Activated CD4-positive, alpha-beta T cell treated with anti-CD3 and anti-CD28 coated beads, Interleukin-2, amount 50 U/mL, for 1 hour (primary cell): ENCODE data around the gene STYK1.
"Not testable (repeated sequence)": the region's sequence is repeated elsewhere in the genome, so short reads cannot be mapped to it uniquely, and the experiment has no call there.

Experiments used
- DNase-seq: peaks from one replicate; pipeline ENCODE4 v3.0.0-alpha.2; 2020

The STYK1 gene

DNA sequence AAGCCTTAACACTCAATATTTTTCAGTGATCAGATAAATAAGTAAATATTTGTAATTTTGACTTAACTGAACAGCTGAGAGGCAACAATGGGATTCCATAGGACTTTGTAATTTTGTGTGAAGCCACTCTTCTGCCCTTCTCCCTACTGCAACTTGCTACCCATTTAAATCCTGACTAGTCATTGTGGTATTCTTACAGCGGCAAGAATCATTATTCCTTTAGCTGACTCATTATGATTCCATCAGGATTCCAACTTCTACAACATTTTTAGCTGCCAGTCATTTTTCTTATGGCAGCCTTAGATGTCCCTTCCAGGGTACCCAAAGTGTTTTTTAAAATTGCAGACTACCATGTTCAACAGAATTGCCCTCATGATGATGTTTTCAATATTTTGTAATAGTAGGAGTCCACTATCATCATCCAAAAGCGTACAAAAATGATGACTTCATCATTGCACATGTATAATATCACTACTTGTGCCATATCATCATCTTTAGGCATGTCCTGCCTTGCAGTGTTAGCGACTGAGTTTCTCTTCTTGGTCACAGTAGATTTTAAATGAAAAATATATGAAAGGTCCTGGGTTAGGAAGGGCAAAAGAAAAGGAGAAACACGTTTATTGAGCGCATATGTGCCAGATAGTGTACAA is 55.4 kb downstream of the STYK1 start:
- DNase-seq, result no peak

DNA sequence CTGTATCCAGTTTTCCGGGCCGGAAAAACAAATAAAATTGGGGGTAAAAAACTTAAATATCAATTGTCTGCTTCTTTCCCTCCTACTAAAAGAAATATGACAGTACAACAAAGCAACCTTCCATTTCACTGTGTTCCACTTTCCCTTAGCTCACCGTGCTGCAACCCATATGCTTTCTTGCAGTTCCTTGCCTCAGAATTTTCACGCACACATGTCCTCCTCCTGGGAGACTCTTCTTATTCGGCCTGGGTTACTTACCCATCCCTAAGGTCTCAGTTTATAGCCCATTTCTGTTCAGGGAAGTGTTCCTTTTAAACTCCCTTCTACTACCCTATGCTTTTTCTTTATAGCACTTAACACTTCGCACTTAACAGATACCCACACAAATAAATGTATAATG is 56.0 kb downstream of the STYK1 start:
- no peak for DNase-seq

DNA sequence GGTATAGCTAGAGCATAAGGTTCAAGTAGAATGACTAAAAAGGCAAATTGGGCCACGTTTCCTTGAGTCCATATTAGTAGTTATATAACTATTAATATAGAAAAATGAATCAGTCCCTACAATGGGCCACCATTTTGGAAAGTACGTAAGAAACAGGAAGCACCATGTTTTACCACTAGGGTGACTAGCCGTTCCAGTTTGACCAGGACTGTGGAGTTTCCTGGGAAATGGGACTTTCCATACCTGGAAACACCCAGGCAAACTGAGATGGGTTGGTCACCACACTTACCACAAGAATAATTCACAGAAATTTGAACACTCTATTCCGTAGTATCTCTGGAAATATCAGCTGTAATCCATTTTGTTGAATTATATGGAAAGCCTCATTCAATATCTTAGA is 58.3 kb downstream of the STYK1 start:
- DNase-seq, result no peak

DNA sequence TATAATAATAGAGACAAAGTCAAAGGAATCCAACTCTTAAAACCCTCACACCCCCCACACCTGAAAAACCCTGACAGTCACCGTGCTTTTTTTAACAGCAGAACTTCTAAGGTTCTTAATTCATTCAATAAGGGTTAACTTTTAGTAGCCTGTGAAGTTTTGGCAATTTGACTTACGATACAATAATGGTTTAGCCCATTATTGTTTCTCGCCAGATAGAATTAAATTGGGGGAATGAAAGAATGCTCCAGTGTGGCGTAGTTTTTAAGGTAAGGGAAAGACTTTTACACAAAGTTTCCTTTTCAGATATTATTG is 59.8 kb downstream of the STYK1 start:
- no peak for DNase-seq

DNA sequence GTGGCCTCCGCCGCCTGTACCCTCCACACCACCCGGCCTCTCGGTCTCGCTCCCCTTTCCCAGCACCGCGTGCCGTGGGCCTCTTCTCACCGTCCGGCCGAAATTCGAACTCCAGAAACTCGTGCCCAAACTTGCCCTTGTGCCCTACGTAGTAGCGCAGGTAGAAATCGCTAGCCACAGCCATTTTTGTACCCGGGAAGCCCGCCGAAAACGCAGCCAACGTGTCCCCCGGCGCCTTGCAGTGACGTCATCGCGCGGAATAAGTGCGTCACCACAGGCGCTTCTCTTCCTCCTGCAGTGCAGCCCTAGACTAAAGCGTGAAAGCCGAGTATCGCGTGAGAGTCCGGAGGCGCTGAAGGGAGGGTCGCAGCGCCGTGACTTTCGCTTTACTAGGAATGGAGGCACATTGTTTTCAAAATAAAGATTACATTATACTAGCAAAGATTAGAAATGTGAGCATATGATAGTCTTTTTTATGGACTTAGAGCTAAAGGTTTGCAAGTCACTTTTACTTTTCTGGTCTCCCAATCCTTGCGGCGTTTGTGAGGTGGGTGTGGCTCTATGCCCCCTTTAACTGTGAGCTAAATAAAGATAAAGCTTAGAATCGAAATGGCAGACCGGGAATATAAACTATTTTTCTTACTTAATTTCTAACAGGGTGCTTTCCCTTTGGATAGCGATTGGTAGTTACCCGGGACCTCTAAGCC is 60.4 kb downstream of the STYK1 start, which contains the start of gene MAGOHB:
Gene MAGOHB, minus strand, starts transcription at position 261 of the 707 bp plus-strand sequence. Its CDS starts 77 bp downstream, at position 184.
- DNase-seq, result peak; percentile 99

DNA sequence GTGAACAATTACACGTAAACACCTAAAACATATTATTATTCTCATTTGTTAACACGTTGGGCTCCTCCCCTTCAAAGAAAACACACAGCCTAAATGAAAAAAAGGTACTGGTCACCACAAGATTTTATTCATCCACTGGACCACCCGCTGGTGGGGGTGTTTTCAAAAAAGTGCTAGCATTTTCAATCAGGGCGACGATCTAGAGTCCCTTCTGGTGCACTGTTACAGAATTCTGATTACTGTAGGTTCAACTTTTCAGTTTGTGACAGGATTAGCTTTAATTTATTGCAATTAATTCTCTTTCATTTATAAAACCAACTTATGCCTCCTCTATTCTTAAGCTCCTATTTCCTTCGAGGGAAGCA is 60.9 kb downstream of the STYK1 start:
- DNase-seq, result no peak

DNA sequence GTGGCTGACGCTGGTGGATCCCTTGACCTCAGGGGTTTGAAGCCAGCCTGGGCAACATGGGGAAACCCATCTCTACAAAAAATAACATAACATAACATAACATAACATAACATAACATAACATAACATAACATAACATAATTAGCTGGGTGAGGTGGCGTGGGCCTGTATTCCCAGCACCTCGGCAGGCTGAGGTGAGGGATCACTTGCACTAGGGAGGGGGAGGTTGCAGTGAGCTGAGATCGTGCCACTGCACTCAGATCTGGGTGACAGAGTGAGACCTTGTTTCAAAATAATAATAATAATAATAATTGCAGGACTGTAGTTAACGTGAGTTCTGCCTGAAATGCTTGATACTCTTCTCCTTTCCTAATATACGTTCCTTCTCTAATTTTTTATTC is 61.7 kb downstream of the STYK1 start:
- DNase-seq, result no peak

DNA sequence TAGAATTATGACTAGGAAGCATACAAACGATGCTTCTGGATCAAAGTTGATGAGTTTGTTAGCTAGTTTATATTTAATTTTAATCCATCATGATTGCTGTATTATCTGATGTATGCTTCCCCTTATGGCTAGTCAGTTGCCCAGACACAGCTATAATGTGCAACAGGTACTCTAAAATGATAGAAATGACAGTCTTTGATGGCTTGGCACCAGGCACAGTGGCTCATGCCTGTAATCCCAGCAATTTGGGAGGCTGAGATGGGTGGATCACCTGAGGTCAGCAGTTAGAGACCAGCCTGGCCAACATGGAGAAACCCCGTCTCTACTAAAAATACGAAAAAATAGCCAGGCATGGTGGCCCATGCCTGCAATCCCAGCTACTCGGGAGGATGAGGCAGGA is 62.6 kb downstream of the STYK1 start:
- DNase-seq, result not testable (repeated sequence)

DNA sequence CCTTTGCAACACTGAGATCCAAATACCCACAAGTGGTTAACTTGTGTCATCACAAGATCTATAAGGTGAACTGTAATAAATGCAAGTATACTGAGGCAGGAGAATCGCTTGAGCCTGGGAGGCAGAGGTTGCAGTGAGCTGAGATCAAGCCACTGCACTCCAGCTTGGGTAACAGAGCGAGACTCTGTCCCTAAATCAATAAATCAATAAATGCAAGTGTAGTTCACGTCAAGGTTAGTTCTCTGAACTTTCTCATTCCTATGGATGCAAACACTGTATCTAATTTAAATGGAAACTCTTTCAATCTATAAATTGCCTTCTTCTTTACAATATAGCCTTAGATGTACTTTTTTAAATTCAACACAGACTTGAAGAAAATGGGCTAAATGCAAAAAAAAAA is 63.7 kb downstream of the STYK1 start:
- DNase-seq, result no peak

DNA sequence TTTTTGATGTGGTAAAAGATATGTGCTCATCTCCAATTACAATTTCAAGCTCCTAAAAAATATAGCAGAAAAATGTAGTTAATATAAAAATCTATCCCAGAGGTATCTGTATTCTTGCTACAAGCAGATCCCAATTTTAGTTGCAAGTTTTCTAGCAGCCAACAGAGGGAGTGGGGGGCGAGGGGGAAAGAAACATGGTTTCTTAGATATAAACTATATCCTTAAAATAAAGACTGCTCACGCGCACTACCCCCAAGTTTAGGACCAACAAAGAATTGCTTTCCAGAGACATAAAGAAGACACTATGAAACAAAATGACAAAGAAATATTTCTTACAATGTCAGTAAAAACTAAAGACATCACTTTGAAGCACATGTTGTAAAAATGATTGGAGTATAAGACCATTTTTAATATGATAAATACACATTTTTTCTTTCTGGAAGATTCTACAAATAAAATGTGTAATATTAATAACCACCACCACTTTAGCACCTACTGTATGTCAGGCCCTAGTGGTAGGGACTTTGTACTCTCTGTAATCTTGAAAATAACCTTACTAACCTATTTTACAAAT is 65.9 kb downstream of the STYK1 start:
- peak; percentile 3 for DNase-seq

DNA sequence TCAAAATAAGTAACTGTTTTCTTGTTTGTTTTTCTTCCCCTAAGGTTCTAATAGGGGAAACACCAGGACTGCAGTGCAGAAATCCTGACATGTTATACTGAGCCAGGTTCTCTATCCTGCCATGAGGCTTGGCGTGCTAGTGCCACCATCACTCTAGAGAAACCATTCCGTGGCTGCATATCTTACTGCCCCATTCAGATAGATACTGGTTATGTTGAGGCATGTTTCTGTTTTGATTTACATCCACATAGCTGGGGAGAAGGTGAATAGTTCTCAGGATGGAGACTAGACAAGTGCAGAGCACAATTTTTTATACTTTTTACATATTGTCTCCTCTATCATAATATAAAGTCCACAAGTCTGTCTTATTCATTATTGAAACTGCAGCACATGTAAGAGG is 72.0 kb downstream of the STYK1 start:
- no peak for DNase-seq

DNA sequence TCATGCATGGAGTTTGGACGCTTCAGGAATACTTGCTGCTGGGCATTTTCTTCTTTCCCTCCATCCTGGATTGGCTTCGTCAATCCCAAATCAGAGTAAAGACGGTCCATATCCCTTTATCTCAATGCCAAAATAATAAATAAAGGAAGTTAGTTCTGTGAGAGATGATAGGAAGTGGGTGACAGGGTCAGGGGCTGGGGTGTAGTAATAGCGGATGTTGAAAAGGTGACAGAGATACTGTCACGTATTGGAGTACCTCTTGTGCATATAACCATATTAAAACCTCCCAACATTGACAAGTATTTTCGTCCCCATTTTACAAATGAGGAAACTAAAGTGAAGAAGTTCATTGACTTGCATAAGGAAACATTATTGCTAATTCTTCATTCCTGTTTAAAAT is 72.9 kb downstream of the STYK1 start:
- no peak for DNase-seq

DNA sequence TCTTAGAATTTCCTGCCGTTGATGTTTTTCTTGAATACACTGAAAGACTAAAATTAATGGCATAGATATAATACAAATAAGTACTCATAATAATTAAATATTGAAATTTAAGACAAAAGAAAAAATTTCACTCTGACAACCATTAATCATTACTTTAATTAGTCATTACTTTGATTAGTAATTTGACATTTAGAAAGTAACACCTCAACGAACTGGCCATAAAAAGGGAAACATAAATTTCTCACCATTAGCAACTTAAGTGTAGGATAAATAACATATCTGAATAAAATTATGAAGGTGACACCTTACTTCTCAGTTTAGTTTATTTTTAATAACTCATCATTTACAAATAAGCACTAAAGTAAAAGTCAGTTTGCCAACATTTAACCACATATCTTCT is 78.0 kb downstream of the STYK1 start:
- DNase-seq, result no peak

DNA sequence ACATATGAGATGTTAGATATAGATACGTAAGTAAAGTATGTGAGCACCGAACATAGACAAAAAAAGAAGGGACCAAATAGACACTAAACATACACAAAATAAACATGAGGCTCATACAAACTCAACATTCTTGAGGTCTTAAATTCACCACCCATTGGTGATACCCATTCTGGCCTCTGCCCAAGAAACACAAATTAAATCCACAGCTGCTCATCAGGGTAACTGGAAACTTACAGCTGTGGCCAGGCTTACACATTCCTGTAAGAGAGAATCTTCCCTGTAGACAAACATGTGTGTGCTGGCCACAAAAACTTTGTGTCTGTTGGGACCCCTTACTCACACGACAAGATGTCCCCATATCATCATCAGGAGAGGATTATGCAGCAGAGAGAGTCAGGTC is 82.9 kb downstream of the STYK1 start:
- no peak for DNase-seq

DNA sequence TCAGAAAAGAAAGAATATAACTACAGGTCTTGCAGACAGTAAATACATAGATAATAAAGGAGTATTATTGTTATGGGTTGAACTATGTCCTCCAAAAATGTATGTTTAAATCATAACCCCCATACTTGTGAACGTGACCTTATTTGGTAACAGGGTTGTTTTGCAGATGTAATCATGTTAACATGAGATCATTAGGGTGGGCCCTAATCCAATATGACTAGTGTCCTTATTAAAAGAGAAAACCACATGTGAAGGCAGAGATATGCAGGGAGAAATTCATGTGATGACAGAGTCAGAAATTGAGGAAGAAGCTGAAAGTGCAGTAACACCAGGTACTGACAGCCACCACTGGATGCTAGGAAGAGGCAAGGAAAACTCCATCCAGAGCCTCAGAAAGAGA is 89.4 kb downstream of the STYK1 start:
- DNase-seq, result no peak

DNA sequence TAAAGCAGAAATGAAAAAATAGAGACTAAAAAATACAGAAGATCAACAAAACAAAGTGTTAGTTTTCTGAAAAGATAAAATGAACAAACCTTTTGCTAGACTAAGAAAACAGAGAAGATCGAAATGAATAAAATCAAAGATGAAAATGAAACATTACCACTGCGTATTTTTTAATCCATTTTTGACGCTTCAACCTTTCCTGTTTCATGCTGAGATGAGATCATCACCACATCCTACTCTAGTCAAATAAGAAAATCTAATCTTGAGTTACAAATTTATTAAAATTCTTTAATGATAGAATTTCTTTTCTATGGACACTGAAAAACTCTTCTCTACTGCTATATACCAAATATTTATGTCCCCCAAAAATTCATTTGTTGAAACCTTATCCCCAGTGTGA is 91.1 kb downstream of the STYK1 start:
- no peak for DNase-seq

DNA sequence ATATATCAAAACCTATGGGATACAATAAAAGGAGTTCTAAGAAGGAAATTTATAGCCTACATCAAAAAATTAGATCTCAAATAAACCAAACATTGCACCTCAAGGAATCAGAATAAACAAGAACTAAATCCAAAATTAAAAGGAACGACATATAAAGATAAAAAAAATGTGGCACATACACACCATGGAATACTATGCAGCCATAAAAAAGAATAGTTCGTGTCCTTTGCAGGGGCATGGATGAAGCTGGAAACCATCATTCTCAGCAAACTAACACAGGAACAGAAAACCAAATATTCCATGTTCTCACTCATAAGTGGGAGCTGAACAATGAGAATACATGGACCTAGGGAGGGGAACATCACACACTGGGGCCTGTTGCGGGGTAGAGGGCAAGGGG is 91.7 kb downstream of the STYK1 start:
- not testable (repeated sequence) for DNase-seq

DNA sequence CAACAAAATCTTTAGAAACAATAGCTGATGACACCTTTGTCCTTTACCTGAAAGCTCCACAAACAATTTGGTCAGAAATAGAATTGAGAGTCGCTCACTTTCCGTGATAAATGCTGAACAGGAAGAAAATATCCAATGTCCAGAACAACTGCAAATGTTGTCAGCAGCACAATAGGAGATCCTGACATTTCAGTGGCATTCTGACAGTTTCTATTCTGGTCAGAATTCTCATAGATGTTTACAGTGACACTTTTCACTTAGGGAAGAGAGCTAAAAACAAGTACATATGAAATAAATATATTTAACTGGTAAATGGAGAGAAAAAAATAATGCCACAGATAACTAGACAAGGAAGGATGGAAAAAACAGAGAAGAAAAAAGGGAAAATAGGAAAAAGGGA is 99.5 kb downstream of the STYK1 start:
- no peak for DNase-seq

DNA sequence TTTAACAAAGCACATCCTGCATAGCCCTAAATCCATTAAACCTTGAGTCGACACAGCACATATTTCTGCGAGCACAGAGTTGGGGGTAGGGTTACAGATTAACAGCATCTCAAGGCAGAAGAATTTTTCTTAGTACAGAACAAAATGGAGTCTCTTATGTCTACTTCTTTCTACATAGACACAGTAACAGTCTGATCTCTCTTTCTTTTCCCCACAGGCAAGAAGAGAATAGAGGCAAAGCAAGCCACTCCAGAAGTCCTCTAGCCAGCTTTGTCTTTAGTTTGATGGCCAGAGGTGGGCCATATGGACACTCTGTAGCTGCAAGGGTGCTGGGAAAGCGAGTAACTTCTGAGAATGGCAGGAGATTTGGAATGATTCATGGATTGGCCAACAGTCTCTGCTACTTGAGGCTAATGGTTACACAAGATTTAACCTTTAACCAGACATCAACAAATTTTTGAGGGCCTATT is 101.8 kb downstream of the STYK1 start:
- DNase-seq, result not testable (repeated sequence)

DNA sequence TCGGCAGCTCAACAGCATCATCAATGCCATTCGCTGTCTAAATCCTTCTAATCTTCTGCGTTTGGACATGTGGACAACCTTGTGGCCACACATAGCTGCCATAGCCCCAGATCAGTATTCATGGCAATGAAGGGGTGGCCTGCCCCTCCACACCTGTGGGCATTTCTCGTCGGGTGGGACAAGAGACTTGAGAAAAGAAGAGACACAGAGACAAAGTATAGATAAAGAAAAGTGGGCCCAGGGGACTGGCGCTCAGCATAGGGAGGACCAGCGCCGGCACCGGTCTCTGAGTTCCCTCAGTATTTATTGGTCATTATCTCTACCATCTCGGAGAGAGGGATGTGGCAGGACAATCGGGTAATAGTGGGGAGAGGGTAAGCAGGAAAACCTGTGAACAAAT is 102.7 kb downstream of the STYK1 start:
- DNase-seq, result no peak
